GM12801 (cell line): ENCODE measurements around the gene CD320.

Experiments used
- TF ChIP-seq, protein P1 (sequence below): IDR thresholded peaks from one replicate; pipeline ENCODE4 v1.5.1; 2011; ENCODE audit warnings: control low read depth; ENCODE audit not compliant: insufficient read length; ENCODE audit errors: extremely low read depth

CD320 gene

DNA sequence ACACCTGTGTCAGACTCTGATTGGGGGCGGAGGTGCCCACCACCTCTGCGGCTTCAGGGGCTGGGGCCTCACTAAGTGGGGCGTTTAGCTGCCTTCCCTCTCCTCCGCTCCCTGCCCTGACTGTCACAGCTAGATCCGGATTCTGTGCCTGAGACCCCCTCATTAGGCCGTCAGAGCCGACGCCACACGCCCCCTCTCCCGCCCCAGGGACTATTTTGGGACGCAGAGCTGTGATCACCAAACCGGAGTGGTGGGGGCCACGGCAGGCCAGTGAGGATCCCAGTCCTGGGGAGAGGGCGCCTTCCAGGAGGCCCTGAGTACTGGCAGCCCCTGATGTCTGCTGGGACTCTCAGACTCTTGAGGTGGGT lies 34.1 kb upstream of the CD320 start:
- TF ChIP-seq, protein P1, sequence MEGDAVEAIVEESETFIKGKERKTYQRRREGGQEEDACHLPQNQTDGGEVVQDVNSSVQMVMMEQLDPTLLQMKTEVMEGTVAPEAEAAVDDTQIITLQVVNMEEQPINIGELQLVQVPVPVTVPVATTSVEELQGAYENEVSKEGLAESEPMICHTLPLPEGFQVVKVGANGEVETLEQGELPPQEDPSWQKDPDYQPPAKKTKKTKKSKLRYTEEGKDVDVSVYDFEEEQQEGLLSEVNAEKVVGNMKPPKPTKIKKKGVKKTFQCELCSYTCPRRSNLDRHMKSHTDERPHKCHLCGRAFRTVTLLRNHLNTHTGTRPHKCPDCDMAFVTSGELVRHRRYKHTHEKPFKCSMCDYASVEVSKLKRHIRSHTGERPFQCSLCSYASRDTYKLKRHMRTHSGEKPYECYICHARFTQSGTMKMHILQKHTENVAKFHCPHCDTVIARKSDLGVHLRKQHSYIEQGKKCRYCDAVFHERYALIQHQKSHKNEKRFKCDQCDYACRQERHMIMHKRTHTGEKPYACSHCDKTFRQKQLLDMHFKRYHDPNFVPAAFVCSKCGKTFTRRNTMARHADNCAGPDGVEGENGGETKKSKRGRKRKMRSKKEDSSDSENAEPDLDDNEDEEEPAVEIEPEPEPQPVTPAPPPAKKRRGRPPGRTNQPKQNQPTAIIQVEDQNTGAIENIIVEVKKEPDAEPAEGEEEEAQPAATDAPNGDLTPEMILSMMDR = no peak

DNA sequence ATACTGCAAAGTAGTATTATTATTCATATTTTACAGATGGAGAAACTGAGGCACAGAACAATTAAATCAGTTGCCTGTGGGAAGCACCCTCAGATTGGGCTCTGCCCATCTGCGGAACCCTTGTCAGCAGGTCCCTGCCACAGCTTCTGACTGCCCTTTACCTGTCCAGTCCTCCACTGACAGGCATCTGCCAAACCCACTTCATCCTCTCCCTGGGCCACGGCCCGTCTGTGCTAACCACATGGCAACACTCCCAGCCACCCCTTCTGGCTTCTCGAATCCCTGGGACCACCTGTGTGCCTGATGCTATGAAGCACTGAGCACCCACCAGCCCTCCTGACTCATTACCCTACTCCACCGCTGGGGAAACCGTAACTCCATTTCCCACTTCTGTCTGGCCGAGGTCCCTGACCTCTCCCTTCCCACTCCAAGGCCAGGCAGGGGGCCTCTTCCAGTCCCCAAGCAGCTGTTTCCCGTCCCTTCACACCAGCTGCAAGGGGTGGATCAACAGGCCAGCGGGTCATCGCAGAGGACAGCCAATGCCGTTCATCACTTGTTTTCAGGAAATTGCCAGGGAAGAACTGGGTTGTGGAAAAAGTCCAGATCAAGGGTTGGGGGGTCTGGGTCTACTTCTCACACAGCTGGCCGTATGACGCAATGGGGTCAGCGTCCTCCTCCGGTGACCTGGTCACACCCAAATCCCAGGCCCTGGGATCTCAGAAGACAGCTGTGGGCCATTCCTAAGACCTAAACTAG lies 32.4 kb upstream of the CD320 start:
- TF ChIP-seq, protein P1 = no peak

DNA sequence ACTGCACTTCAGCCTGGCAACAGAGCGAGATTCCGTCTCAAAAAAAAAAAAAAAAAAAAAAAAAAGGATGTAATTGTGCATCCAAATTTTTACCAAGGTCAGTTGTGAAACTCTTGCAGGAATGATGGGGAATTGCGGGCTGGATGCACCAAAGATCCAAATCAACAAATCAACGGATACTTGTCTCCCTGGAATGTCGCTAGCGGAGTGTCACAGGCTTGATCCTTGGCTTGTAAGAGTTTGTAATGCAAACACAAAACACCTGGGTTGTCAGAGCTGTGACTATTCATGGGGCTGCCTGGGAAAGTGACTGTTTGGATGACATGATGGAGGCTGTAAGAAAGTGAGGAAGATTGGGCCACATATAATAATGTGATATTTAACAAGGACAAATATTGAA lies 30.7 kb upstream of the CD320 start:
- TF ChIP-seq, protein P1 = no peak

DNA sequence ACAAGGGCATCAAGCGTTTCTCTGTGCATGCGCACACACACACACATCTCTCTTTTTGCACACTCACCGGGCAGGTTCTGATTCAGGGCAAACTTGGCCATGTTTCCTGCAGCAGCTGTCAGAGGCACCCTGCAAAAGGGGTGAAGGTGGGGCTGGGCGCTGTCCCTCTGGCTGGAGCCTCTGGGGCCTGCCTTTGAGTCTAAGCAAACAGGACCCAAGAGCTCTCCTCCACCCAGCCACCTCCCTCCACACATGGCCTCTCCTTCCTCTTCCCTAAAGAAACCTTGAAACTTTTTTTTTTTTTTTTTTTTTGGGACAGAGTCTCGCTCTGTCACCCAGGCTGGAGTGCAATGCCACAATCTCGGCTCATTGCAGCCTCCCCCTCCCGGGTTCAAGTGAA lies 29.6 kb upstream of the CD320 start:
- TF ChIP-seq, protein P1 = no peak

DNA sequence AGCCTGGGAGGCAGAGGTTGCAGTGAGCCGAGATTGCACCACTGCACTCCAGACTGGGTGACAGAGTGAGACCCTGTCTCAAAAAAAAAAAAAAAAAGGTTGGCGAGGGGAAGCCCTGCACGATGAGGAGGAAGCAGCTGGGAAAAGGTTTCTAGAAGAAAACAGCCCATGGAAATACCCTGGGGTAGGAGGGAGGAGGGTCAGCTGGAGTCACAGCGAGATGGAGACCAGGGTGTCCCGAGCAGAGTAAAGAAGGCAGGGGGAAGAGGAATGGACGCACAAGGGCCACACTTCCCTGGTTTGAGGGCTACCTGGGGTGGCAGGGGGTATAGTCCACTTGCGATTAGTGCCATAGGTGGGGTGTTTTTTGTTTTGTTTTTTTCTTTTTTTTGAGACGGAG lies 28.5 kb upstream of the CD320 start:
- TF ChIP-seq, protein P1 = no peak

DNA sequence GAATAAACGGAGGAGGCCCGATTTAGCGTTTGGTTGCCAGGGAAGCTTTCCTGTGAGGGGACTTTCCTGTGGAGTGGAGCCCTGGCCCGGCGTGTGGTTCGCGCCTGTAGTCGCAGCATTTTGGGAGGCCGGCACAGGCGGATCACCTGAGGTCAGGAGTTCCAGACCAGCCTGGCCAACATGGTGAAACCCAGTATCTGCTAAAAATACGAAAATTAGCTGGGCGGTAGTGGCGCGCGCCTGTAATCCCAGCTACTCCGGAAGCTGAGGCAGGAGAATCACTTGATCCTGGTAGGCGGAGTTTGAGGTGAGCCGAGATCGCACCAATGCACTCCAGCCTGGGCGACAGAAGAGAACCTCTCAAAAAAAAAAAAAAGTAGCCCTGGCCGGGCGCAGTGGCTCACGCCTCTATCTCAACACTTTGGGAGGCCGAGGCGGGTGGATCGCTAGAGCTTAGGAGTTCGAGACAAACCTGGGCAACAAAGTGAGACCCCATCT lies 28.0 kb upstream of the CD320 start:
- TF ChIP-seq, protein P1 = no peak

DNA sequence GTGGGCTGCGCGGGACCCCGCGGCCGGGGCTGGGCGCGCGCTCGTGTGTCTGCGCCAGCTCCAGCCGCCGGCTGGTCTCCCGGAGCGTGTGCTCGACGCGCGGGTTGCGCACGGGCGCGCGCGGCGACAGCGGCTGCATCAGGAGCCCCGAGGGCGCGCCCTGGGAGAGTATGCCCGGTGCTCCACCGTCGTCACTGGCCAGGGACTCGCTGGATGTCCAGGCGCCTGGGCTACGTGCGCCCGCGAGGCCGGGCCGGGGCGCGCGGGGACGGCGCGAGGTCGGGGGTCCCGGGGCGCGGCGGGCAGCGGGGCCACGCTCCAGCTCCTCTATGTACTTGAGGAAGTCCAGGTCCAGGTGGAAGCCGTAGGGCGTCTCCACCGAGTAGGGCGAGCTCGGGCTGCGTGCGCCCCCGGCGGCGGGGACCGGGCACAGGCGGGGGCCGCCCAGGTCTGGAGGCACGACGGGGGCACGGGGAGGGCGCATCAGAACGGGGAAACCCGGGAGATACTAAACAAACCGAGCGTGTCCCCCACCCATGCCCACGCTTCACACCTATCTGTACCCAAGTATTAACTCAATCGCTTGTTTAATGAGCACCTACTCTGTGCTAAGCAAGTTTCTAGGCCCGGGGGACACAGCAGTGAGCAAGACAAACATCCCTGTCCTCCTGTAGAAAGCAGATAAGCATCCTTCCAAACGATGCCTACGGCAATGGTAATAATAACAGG lies 27.3 kb upstream of the CD320 start:
- TF ChIP-seq, protein P1 = no peak
